HS-5 (cell line): ENCODE measurements around the gene DHRS7.
"Not testable (repeated sequence)": the region's sequence is repeated elsewhere in the genome, so short reads cannot be mapped to it uniquely, and the experiment has no call there.

ENCODE experiments used
- DNase-seq: peaks from one replicate; pipeline ENCODE4 v3.0.0-alpha.2; 2012; ENCODE audit warnings: low read depth

The DHRS7 gene

GRCh38 chr14:60133487-60133886 lies 31.7 kb downstream of the DHRS7 start:
- no peak for DNase-seq

- DNase-seq: no peak
Measured at GRCh38 chr14:60125918-60126317, 39.3 kb downstream of the DHRS7 start.

- DNase-seq: no peak
Measured at GRCh38 chr14:60116181-60116580, 49.0 kb downstream of the DHRS7 start.

DNA sequence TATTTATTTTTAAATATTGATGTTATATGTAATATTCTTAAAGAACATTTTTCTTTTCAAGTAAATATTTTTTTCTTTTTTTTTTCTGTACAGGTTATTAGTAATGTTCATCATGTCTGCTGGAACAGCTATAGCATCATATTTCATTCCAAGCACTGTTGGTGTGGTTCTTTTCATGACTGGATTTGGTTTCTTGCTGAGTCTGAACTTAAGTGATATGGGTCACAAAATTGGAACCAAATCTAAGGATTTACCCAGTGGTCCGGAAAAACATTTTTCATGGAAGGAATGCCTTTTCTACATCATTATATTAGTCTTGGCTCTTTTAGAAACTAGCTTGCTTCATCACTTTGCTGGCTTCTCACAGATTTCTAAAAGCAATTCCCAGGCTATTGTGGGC lies 50.3 kb downstream of the DHRS7 start:
- DNase-seq: no peak

- DNase-seq: no peak
Measured at GRCh38 chr14:60111732-60112131, 53.5 kb downstream of the DHRS7 start.

- DNase-seq: no peak
Measured at GRCh38 chr14:60107477-60107876, 57.7 kb downstream of the DHRS7 start.

DNA sequence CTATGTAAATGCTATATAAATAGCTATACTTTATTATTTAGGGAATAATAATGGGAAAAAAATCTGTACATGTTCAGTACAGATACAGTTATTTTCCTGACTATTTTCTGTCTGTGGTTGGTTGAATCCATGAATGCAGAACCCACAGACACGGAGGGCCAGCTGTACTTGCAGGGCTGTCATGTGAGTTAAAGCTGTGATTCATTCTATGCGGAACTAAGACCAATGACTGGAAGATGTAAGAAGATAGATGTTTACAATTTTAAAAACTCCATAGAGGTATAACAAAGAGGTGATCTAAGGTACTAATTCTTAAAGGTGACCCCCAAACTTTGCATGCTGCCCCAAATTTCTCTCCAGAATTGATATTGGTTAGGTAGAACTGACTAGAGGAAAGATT lies 58.9 kb downstream of the DHRS7 start:
- DNase-seq: no peak

- DNase-seq: peak; percentile 74
Measured at GRCh38 chr14:60102389-60102788, 62.8 kb downstream of the DHRS7 start.

- no peak for DNase-seq
Measured at GRCh38 chr14:60101786-60102185, 63.4 kb downstream of the DHRS7 start.

DNA sequence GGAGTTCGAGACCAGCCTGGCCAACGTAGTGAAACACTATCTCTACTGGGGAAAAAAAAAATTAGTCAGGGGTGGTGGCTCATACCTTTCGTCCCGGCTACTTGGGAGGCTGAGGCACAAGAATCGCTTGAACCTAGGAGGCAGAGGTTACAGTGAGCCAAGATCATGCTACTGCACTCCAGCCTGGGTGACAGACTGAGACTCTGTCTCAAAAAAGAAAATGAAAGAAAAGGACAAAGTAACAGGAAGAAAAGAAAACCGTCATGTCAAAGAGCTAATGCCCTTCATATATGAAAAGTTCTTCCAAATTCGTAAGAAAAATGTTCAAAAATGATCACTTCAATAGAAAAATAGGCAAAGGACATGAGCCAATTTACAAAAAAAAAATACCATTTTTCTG lies 65.3 kb downstream of the DHRS7 start:
- not testable (repeated sequence) for DNase-seq

DNA sequence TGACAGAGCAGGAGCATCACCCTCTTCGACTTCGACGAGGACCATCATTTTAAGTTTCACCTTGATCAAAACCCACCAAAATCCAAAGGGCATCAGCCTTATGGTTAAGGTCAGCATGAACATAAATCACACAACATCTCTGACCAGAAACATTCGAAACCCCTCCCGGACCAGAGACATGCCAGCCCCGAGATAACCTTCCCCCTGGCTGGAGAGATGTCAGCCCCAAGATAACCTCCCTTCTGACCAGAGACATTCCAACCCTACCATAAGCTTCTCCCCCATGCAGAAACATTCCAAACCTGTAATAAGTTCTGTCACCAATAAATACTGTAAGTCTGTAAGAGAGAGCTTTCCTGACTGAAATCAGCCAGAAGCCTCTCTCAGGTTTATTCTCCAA lies 67.2 kb downstream of the DHRS7 start:
- DNase-seq: no peak

GRCh38 chr14:60095781-60096450 lies 69.3 kb downstream of the DHRS7 start:
- DNase-seq: peak; percentile 61

- no peak for DNase-seq
Measured at GRCh38 chr14:60095231-60095630, 70.0 kb downstream of the DHRS7 start.

DNA sequence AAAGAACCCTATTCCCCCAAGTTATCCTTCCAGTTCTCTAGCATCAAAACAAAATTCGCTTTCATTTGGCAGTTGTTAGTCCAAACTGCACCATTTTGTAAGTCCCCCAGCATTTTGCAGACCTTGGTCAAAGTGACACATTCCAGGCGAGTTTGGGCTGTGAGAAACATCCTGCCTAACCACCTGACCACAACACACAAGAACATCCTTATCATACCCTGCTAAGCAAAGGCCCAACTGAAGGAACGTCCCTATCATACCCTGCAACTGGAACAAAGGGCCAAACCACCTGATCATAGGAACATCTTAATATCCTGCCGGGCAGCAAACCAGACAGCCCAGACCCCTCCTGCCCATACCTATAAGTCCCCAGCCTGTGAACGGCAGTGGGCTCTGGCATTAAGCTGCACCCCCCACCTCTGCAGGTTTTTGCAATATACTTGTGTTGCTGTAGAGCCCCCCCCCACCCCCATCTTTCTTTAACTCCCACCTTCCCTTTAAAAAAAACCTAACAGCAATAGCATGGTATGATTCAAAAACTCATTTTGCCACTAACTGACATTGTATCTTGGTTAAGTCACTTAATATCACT lies 70.8 kb downstream of the DHRS7 start:
- peak; percentile 56 for DNase-seq
